CD4-positive, alpha-beta T cell (primary cell): Measurements from ENCODE around the gene CMC2. TPM values are rescaled to one million over a fixed set of nuclear protein-coding genes. Genes with fewer than 3 reads are reported as not detected.
A peak's percentile ranks its signal among the peaks of the same experiment; 100 is the strongest.

Experiments used
- ATAC-seq: fragments of 200-7000 bp; cut with Tn5 transposase; one replicate; pipeline ENCODE4 v1.10.0; 2022; ENCODE audit warnings: mild to moderate bottlenecking; ENCODE audit not compliant: poor library complexity
- CTCF ChIA-PET: fragments of 350-600 bp; sonication (Branson Sonifier 250); formaldehyde crosslinking; loops from one replicate; lab custom pipeline; 2021; ENCODE audit warnings: antibody characterized with exemption, inconsistent platforms; lab: Charles Lee
- POLR2A ChIA-PET: fragments of 350-600 bp; sonication (Branson Sonifier 250); formaldehyde crosslinking; loops from one replicate; lab custom pipeline; 2021; ENCODE audit warnings: antibody characterized with exemption, inconsistent platforms; lab: Charles Lee
- DNase-seq, 14 experiments: peaks; one replicate each; pipeline ENCODE4 v3.0.0-alpha.2; 2013 to 2020; ENCODE audit warnings: mixed read lengths in 2 of 14
- H3K27ac ChIP-seq, 2 donors: one replicate each; pipeline versions ENCODE4 v1.5.1 to v1.7.0; 2013; ENCODE audit warnings: low read length in 2 of 2, low read depth in 1 of 2, mild to moderate bottlenecking in 1 of 2
- H3K27me3 ChIP-seq, 2 experiments: 1 replicate in 1 of 2; 2 replicates in 1 of 2; pipeline versions ENCODE4 v1.6.1 to v1.7.0; 2013; ENCODE audit warnings: low read length in 2 of 2, control low read depth in 1 of 2, mild to moderate bottlenecking in 1 of 2, moderate library complexity in 1 of 2; ENCODE audit not compliant: insufficient read depth in 2 of 2, control insufficient read depth in 1 of 2
- H3K36me3 ChIP-seq: one replicate; pipeline ENCODE4 v1.6.1; 2013; ENCODE audit warnings: low read length, control low read depth; ENCODE audit not compliant: insufficient read depth
- H3K4me1 ChIP-seq: one replicate; pipeline ENCODE4 v1.6.1; 2013; ENCODE audit warnings: low read length, control low read depth; ENCODE audit not compliant: insufficient read depth
- H3K4me3 ChIP-seq: one replicate; pipeline ENCODE4 v1.5.1; 2013; ENCODE audit warnings: mild to moderate bottlenecking, low read length, moderate library complexity
- H3K9me3 ChIP-seq, 2 experiments: 1 replicate in 1 of 2; 2 replicates in 1 of 2; pipeline versions ENCODE4 v1.6.1 to v1.7.0; 2013; ENCODE audit warnings: low read length in 2 of 2, mild to moderate bottlenecking in 2 of 2, control low read depth in 1 of 2, moderate library complexity in 1 of 2; ENCODE audit not compliant: control insufficient read depth in 1 of 2, insufficient read depth in 1 of 2
- H3K27ac Mint-ChIP-seq: one replicate; pipeline ENCODE4 v1.8.0; 2020; ENCODE audit warnings: mixed read lengths
- H3K27me3 Mint-ChIP-seq: one replicate; pipeline ENCODE4 v1.8.0; 2021; ENCODE audit warnings: mixed read lengths
- H3K36me3 Mint-ChIP-seq: one replicate; pipeline ENCODE4 v1.8.0; 2021; ENCODE audit warnings: low read depth, mixed read lengths
- H3K4me1 Mint-ChIP-seq: one replicate; pipeline ENCODE4 v1.8.0; 2021; ENCODE audit warnings: low read depth, mixed read lengths
- H3K4me3 Mint-ChIP-seq: one replicate; pipeline ENCODE4 v1.8.0; 2020; ENCODE audit warnings: mild to moderate bottlenecking, mixed read lengths
- H3K9me3 Mint-ChIP-seq: one replicate; pipeline ENCODE4 v1.8.0; 2020; ENCODE audit warnings: mixed read lengths
- CTCF ChIP-seq: fragments of 200-600 bp; IDR thresholded peaks from one replicate; pipeline ENCODE4 v1.8.0; 2022; ENCODE audit warnings: antibody characterized with exemption, mild to moderate bottlenecking
- intact Hi-C, 2 experiments: fragments of 100-400 bp; cut with DNase I in 1 of 2; cut with micrococcal nuclease in 1 of 2; formaldehyde crosslinking; loops; one replicate each; pipeline versions ENCODE4 v1.15.1 to v1.9.0; 2023 to 2025; cut with DNase I, micrococcal nuclease
- total RNA-seq, 174 experiments: library from RNA in 2 of 174; stranded (reverse) in 2 of 174; gene quantifications; one replicate each; pipeline ENCODE4 v1.2.3 and lab custom pipeline; 2021 to 2026

CMC2 gene
- total RNA-seq, 2 experiments from 2014 or later = 67.7 to 68.8 TPM

- no peaks in the 10 kb centered on the region for H3K9me3 ChIP-seq
- Mint-ChIP-seq H3K36me3 (peaks cover 18% of the 10 kb centered on the region), H3K27ac (peak overlapping the region; percentile 99), H3K27me3 (no peaks in the 10 kb centered on the region), H3K4me3 (peak overlapping the region; percentile 90), H3K4me1 (peaks cover 33% of the 10 kb centered on the region), H3K9me3 (no peaks in the 10 kb centered on the region)
- peaks cover 35% of the 10 kb centered on the region for H3K4me1 ChIP-seq
- TF ChIP-seq CTCF = no peak
- POLR2A ChIA-PET = no interaction called here
- no peaks in the 10 kb centered on the region for H3K36me3 ChIP-seq
- ATAC-seq (no peak), DNase-seq (peak in 2 of 14 experiments; percentile 5 to 41)
- H3K27ac ChIP-seq = no peak overlapping the region
- no peaks in the 10 kb centered on the region for H3K27me3 ChIP-seq
- CTCF ChIA-PET = interaction anchor here (1.0 to 3.9 kb wide), 2 partner anchors 11 to 27 kb away, joined by 3 to 15 read pairs; partner anchors contain the start of gene ATMIN
- intact Hi-C loops = loop anchor here in 1 of 2 experiments (5.0 to 10.0 kb wide), 4 partner anchors 204 to 1156 kb away; partner anchors contain the start of genes CDYL2 and DYNLRB2
- peak overlapping the region; percentile 79 for H3K4me3 ChIP-seq
Measured at GRCh38 chr16:81008505-81008789, 1.8 kb upstream of the CMC2 start.

GRCh38 chr16:81006211-81006812 is 373 bp downstream of the CMC2 start:
- ATAC-seq (peak; percentile 15), DNase-seq (peak in 10 of 14 experiments; percentile 35 to 83 (median 58))
- ChIA-PET CTCF (interaction anchor here (1.2 to 7.9 kb wide), 2 partner anchors 9 to 30 kb away, joined by 4 to 80 read pairs; partner anchors contain the start of gene ATMIN), POLR2A (interaction anchor here (0.7 to 3.3 kb wide), 10 partner anchors 9 to 713 kb away, joined by 3 to 39 read pairs (median 6); partner anchors contain the start of genes ATMIN, C16orf46 and GAN)
- Histone ChIP-seq H3K27me3 (no peaks in the 10 kb centered on the region), H3K4me3 (peak overlapping the region; percentile 79), H3K4me1 (peaks cover 39% of the 10 kb centered on the region), H3K36me3 (no peaks in the 10 kb centered on the region), H3K27ac (peak overlapping the region; percentile 94 to 99), H3K9me3 (no peaks in the 10 kb centered on the region)
- peaks cover 46% of the 10 kb centered on the region for H3K4me1 Mint-ChIP-seq
- peaks cover 18% of the 10 kb centered on the region for H3K36me3 Mint-ChIP-seq
- H3K9me3 Mint-ChIP-seq = no peaks in the 10 kb centered on the region
- H3K27ac Mint-ChIP-seq = peak overlapping the region; percentile 99
- intact Hi-C loops = loop anchor here (2.0 to 10.0 kb wide), 5 partner anchors 70 to 1158 kb away; partner anchors contain the start of genes C16orf46 (in 1 of the 2), CDYL2 (in 1 of the 2) and DYNLRB2 (in 1 of the 2)
- no peaks in the 10 kb centered on the region for H3K27me3 Mint-ChIP-seq
- TF ChIP-seq CTCF = no peak
- peak overlapping the region; percentile 90 for H3K4me3 Mint-ChIP-seq

- TF ChIP-seq CTCF = no peak
- ChIA-PET CTCF (interaction anchor here (7.9 kb wide), 1 partner anchor 31 kb away, joined by 80 read pairs; the partner anchor contains the start of gene ATMIN), POLR2A (interaction anchor here (2.0 to 3.3 kb wide), 3 partner anchors 8 to 71 kb away, joined by 15 to 39 read pairs (median 33); partner anchors contain the start of genes ATMIN and C16orf46)
- Mint-ChIP-seq H3K9me3 (no peaks in the 10 kb centered on the region), H3K36me3 (peaks cover 18% of the 10 kb centered on the region), H3K27ac (peak overlapping the region; percentile 99), H3K4me3 (peak overlapping the region; percentile 90), H3K27me3 (no peaks in the 10 kb centered on the region), H3K4me1 (peaks cover 46% of the 10 kb centered on the region)
- intact Hi-C loops = loop anchor here (2.0 to 10.0 kb wide), 5 partner anchors 71 to 1159 kb away; partner anchors contain the start of genes C16orf46 (in 1 of the 2), CDYL2 (in 1 of the 2) and DYNLRB2 (in 1 of the 2)
- ATAC-seq (no peak), DNase-seq (peak in 4 of 14 experiments; percentile 8 to 29 (median 16))
- peak overlapping the region; percentile 94 to 99 for H3K27ac ChIP-seq
- H3K36me3 ChIP-seq = no peaks in the 10 kb centered on the region
- H3K9me3 ChIP-seq = no peaks in the 10 kb centered on the region
- H3K4me3 ChIP-seq = peak overlapping the region; percentile 79
- no peaks in the 10 kb centered on the region for H3K27me3 ChIP-seq
- peaks cover 39% of the 10 kb centered on the region for H3K4me1 ChIP-seq
Measured at GRCh38 chr16:81005610-81006161, 999 bp downstream of the CMC2 start.
